H1 (cell line): ENCODE measurements around the gene PDE4B. TPM values are rescaled to one million over a fixed set of nuclear protein-coding genes. Genes with fewer than 3 reads are reported as not detected.

Source experiments
- CTCF ChIA-PET: fragments of 300-600 bp; sonication (Branson Sonifier 250); formaldehyde crosslinking; loops from one replicate; lab custom pipeline; 2021; ENCODE audit not compliant: partially characterized antibody; lab: Charles Lee
- POLR2A ChIA-PET: fragments of 300-600 bp; sonication (Branson Sonifier 250); formaldehyde crosslinking; loops from one replicate; lab custom pipeline; 2021; ENCODE audit warnings: inconsistent platforms; ENCODE audit not compliant: partially characterized antibody; lab: Charles Lee
- DNase-seq, 2 experiments: peaks; one replicate each; pipeline versions ENCODE4 v3.0.0 to v3.0.0-alpha.2; 2010 to 2022; ENCODE audit warnings: low spot score in 2 of 2, low read depth in 1 of 2, mixed read lengths in 1 of 2
- FAIRE-seq: peaks from 2 replicates; lab custom pipeline; 2011; peaks lifted over from hg19 to GRCh38; lab: Jason Lieb, UNC
- H2AFZ ChIP-seq: 2 replicates; pipeline ENCODE4 v1.8.1; 2012; ENCODE audit warnings: low read length, inconsistent platforms
- H2AK5ac ChIP-seq: 2 replicates; pipeline ENCODE4 v1.6.1; 2013; ENCODE audit warnings: low read depth, low read length
- H2BK120ac ChIP-seq: replicated peaks from 2 replicates; pipeline ENCODE3; 2013; ENCODE audit warnings: low read depth, low read length, inconsistent platforms
- H2BK12ac ChIP-seq: 2 replicates; pipeline ENCODE4 v1.6.1; 2013; ENCODE audit warnings: low read depth, low read length
- H2BK15ac ChIP-seq: 2 replicates; pipeline ENCODE4 v1.6.1; 2013; ENCODE audit warnings: low read length
- H2BK20ac ChIP-seq: 2 replicates; pipeline ENCODE4 v1.6.1; 2013; ENCODE audit warnings: low read length
- H2BK5ac ChIP-seq: 2 replicates; pipeline ENCODE4 v1.6.1; 2013; ENCODE audit warnings: low read depth, low read length
- H3K14ac ChIP-seq: 2 replicates; pipeline ENCODE4 v1.6.1; 2013; ENCODE audit warnings: inconsistent platforms; ENCODE audit not compliant: insufficient read length
- H3K18ac ChIP-seq: 2 replicates; pipeline ENCODE4 v1.6.1; 2013; ENCODE audit warnings: low read length; ENCODE audit errors: extremely low read depth
- H3K23ac ChIP-seq: 2 replicates; pipeline ENCODE4 v1.6.1; 2013; ENCODE audit warnings: inconsistent platforms; ENCODE audit not compliant: insufficient read length
- H3K23me2 ChIP-seq: 2 replicates; pipeline ENCODE4 v1.6.1; 2013; ENCODE audit warnings: low read depth, low read length
- H3K27ac ChIP-seq: 2 replicates; pipeline ENCODE4 v1.6.1; 2011; ENCODE audit warnings: low read depth, low read length, inconsistent platforms
- H3K27me3 ChIP-seq, 4 experiments: replicated peaks in 1 of 4; 1 replicate in 1 of 4; 2 replicates in 3 of 4; pipeline versions ENCODE4 v1.6.1 to v1.8.1; 2011 to 2013; ENCODE audit warnings: low read length in 3 of 4, mild to moderate bottlenecking in 3 of 4, inconsistent platforms in 2 of 4, mixed read lengths in 2 of 4, moderate library complexity in 1 of 4; ENCODE audit not compliant: control insufficient read depth in 3 of 4, insufficient read depth in 3 of 4; ENCODE audit errors: extremely low read depth in 1 of 4
- H3K36me3 ChIP-seq, 4 experiments: 2 replicates each; pipeline versions ENCODE4 v1.6.1 to v1.8.1; 2011 to 2013; ENCODE audit warnings: mild to moderate bottlenecking in 4 of 4, low read length in 3 of 4, moderate library complexity in 2 of 4, control low read depth in 1 of 4, inconsistent platforms in 1 of 4; ENCODE audit not compliant: insufficient read depth in 4 of 4, control insufficient read depth in 2 of 4
- H3K4ac ChIP-seq: replicated peaks from 2 replicates; pipeline ENCODE3; 2013; ENCODE audit warnings: low read length, low read depth, mixed read lengths, inconsistent platforms; ENCODE audit not compliant: insufficient read length
- H3K4me1 ChIP-seq, 4 experiments: replicated peaks in 1 of 4; 1 replicate in 1 of 4; 2 replicates in 3 of 4; pipeline versions ENCODE4 v1.6.1 to v1.8.1; 2011 to 2013; ENCODE audit warnings: low read length in 3 of 4, inconsistent platforms in 2 of 4, mixed read lengths in 1 of 4; ENCODE audit not compliant: insufficient read depth in 4 of 4, control insufficient read depth in 3 of 4
- H3K4me2 ChIP-seq, 2 experiments: 2 replicates each; pipeline versions ENCODE4 v1.6.1 to v1.8.1; 2011 to 2013; ENCODE audit warnings: low read depth in 2 of 2, low read length in 2 of 2, control low read depth in 1 of 2, inconsistent platforms in 1 of 2, mild to moderate bottlenecking in 1 of 2; ENCODE audit not compliant: insufficient read depth in 1 of 2
- H3K4me3 ChIP-seq, 4 experiments: fragments of 200-600, 300-600 bp in 1 of 4; sonication (generic), shearing (Covaris generic), sonication (Bioruptor Twin) in 1 of 4; 2 replicates each; pipeline versions ENCODE4 v1.5.1 to v1.8.1; 2011 to 2016; ENCODE audit warnings: low read length in 4 of 4, low read depth in 3 of 4, control low read depth in 2 of 4, inconsistent platforms in 2 of 4, mild to moderate bottlenecking in 2 of 4, mixed read lengths in 1 of 4, moderate library complexity in 1 of 4; ENCODE audit not compliant: insufficient read depth in 2 of 4; ENCODE audit errors: extremely low read depth in 1 of 4
- H3K56ac ChIP-seq: replicated peaks from 2 replicates; pipeline ENCODE3; 2013; ENCODE audit warnings: low read depth, mild to moderate bottlenecking, mixed read lengths, low read length, inconsistent platforms; ENCODE audit not compliant: insufficient read length
- H3K79me1 ChIP-seq: 2 replicates; pipeline ENCODE4 v1.6.1; 2013; ENCODE audit warnings: low read depth, low read length, control low read depth
- H3K79me2 ChIP-seq, 2 experiments: 2 replicates each; pipeline versions ENCODE4 v1.6.1 to v1.8.1; 2012 to 2013; ENCODE audit warnings: low read length in 2 of 2, mild to moderate bottlenecking in 2 of 2, inconsistent platforms in 1 of 2; ENCODE audit not compliant: insufficient read depth in 2 of 2, control insufficient read depth in 1 of 2
- H3K9ac ChIP-seq, 4 experiments: replicated peaks in 1 of 4; 1 replicate in 1 of 4; 2 replicates in 3 of 4; pipeline versions ENCODE4 v1.6.1 to v1.8.1; 2011 to 2013; ENCODE audit warnings: low read depth in 3 of 4, low read length in 3 of 4, control low read depth in 2 of 4, mild to moderate bottlenecking in 2 of 4, moderate library complexity in 2 of 4, inconsistent platforms in 1 of 4; ENCODE audit errors: extremely low read depth in 1 of 4
- H3K9me3 ChIP-seq, 2 experiments: 2 replicates each; pipeline versions ENCODE4 v1.6.1 to v1.8.1; 2012 to 2013; ENCODE audit warnings: mild to moderate bottlenecking in 2 of 2, moderate library complexity in 2 of 2, control low read depth in 1 of 2, inconsistent platforms in 1 of 2, low read depth in 1 of 2, low read length in 1 of 2, mixed read lengths in 1 of 2; ENCODE audit not compliant: insufficient read depth in 2 of 2
- H4K20me1 ChIP-seq, 2 experiments: replicated peaks in 1 of 2; 2 replicates each; pipeline versions ENCODE3 to v1.8.1; 2011 to 2013; ENCODE audit warnings: inconsistent platforms in 2 of 2, low read length in 2 of 2, mild to moderate bottlenecking in 1 of 2; ENCODE audit not compliant: insufficient read depth in 2 of 2, control insufficient read depth in 1 of 2
- H4K5ac ChIP-seq: 2 replicates; pipeline ENCODE4 v1.6.1; 2013; ENCODE audit warnings: low read length, low read depth, mixed read lengths, inconsistent platforms; ENCODE audit not compliant: insufficient read length
- H4K8ac ChIP-seq: 2 replicates; pipeline ENCODE4 v1.8.0; 2013; ENCODE audit warnings: mild to moderate bottlenecking, moderate library complexity, low read length, inconsistent platforms; ENCODE audit not compliant: insufficient read depth; ENCODE audit errors: extremely low read depth
- H4K91ac ChIP-seq: replicated peaks from 2 replicates; pipeline ENCODE3; 2013; ENCODE audit warnings: low read length, mixed read lengths, inconsistent platforms; ENCODE audit not compliant: insufficient read length
- ATF2 ChIP-seq: IDR thresholded peaks from 2 replicates; pipeline ENCODE4 v1.6.1; 2012; ENCODE audit warnings: low read length, inconsistent platforms
- TAF7 ChIP-seq: optimal IDR thresholded peaks from 2 replicates; pipeline ENCODE3; 2011; ENCODE audit warnings: low read depth, mild to moderate bottlenecking, inconsistent platforms, low read length, moderate library complexity, borderline replicate concordance
- WGBS, 2 experiments: shearing (Covaris generic) in 1 of 2; methylation state at CpG; one replicate each; pipeline versions ENCODE4 v1.1.6 to v1.1.7; 2013 to 2015; ENCODE audit warnings: low lambda C conversion rate in 2 of 2, mixed read lengths in 2 of 2, inconsistent platforms in 1 of 2, low coverage in 1 of 2, missing lambda C conversion rate in 1 of 2; ENCODE audit not compliant: insufficient replicate concordance in 2 of 2, insufficient coverage in 1 of 2, insufficient read length in 1 of 2; ENCODE audit errors: extremely low coverage in 1 of 2, missing lambda C conversion rate in 1 of 2; 5-methylcytosine and 5-hydroxymethylcytosine counted together
- polyA plus RNA-seq, 7 experiments: library from polyadenylated mRNA; depleted of rRNA in 3 of 7; stranded (reverse) in 5 of 7; unstranded in 2 of 7; fragments of >200 nt in 5 of 7; fragments of 200-250 nt in 2 of 7; gene quantifications; 1 replicate in 5 of 7; 2 replicates in 1 of 7; 4 replicates in 1 of 7; pipeline versions ENCODE4 v1.2.1 to v1.2.3, GENCODE V29; 2011 to 2013; ENCODE audit warnings: missing spikeins in 2 of 7, mixed read lengths in 2 of 7
- total RNA-seq: library from RNA; stranded (reverse); fragmentation: NEBNext Ultra II Directional; extraction: Animal tissue kit (Norgen Biotek cat#: 25700); gene quantifications from 2 replicates; pipeline ENCODE4 v1.2.1, GENCODE V29; 2021

Gene PDE4B
- total and polyA plus RNA-seq, 2 of the 8 experiments (the other 6 are each of a cell fraction or from before 2014, with no cell fraction given) = 5.0 to 15.1 TPM

- H2BK5ac ChIP-seq = no peak overlapping the region
- H3K4me2 ChIP-seq = no peak overlapping the region
- H2BK120ac ChIP-seq = no peak overlapping the region
- no peak overlapping the region for H3K18ac ChIP-seq
- H3K14ac ChIP-seq = no peak overlapping the region
- no peak overlapping the region for H2BK20ac ChIP-seq
- DNase-seq = no peak
- no peak for TF ChIP-seq TAF7
- no peak for TF ChIP-seq ATF2
- H4K91ac ChIP-seq = no peak overlapping the region
- H3K23me2 ChIP-seq = no peaks in the 10 kb centered on the region
- H3K9ac ChIP-seq = no peak overlapping the region
- no peaks in the 10 kb centered on the region for H3K79me2 ChIP-seq
- no peak overlapping the region for H2BK15ac ChIP-seq
- H4K5ac ChIP-seq = no peak overlapping the region
- H3K9me3 ChIP-seq = no peaks in the 10 kb centered on the region
- H2BK12ac ChIP-seq = no peak overlapping the region
- H3K56ac ChIP-seq = no peak overlapping the region
- H4K20me1 ChIP-seq = no peaks in the 10 kb centered on the region
- H3K27ac ChIP-seq = no peak overlapping the region
- ChIA-PET CTCF (no interaction called here), POLR2A (no interaction called here)
- H3K4me1 ChIP-seq = no peaks in the 10 kb centered on the region
- no peak overlapping the region for H3K23ac ChIP-seq
- no peak for FAIRE-seq
- no peak overlapping the region for H2AFZ ChIP-seq
- H2AK5ac ChIP-seq = no peak overlapping the region
- no peaks in the 10 kb centered on the region for H3K27me3 ChIP-seq
- H4K8ac ChIP-seq = no peak overlapping the region
- WGBS, 2 experiments = 83% methylated on average over 4 of the region's 4 CpGs; no CpG with 5 or more reads in 1 of the 2 experiments
- H3K4me3 ChIP-seq = no peak overlapping the region
- H3K36me3 ChIP-seq = no peaks in the 10 kb centered on the region
- H3K79me1 ChIP-seq = no peaks in the 10 kb centered on the region
- no peak overlapping the region for H3K4ac ChIP-seq
These were observed 519.7 kb downstream of the PDE4B start for GRCh38 chr1:66312271-66312990.
